HG03280 (cell line): Measurements from ENCODE around the gene ZNF3.

Experiments
- ATAC-seq: cut with Tn5 transposase; IDR thresholded peaks from one replicate; pipeline ENCODE4 v1.9.1; 2021; ENCODE audit warnings: mild to moderate bottlenecking, moderate library complexity; ENCODE audit not compliant: unreplicated experiment

Gene ZNF3

DNA sequence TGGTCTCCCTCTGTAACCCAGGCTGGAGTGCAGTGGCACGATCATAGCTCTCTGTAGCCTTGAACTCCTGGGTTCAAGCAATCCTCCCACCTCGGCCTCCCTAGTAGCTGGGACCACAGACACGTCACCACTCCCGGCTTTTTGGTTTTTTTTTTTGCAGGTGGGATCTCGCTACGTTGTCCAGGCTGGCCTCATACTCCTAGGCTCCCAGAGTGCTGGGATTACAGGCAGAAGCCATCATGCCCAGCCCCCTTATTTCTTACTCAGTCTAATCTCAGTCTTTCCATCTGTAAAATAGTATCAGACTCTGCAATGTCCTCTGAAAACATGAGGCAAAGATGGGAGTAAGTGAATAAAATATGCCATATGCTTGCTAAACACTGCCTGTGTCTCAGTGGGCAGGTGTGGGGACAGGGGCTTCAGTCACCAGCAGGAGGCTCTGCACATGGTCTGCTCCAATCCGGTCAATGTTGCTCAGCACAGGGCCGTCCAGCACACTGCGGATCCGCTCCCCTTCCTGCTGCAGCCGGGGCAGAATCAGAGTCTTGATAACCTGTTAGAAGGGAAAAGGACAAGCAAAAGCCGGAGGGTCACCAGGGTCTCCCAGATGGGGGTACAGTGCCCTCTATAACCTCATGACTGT, 28.1 kb upstream of the ZNF3 start:
- no peak for ATAC-seq

DNA sequence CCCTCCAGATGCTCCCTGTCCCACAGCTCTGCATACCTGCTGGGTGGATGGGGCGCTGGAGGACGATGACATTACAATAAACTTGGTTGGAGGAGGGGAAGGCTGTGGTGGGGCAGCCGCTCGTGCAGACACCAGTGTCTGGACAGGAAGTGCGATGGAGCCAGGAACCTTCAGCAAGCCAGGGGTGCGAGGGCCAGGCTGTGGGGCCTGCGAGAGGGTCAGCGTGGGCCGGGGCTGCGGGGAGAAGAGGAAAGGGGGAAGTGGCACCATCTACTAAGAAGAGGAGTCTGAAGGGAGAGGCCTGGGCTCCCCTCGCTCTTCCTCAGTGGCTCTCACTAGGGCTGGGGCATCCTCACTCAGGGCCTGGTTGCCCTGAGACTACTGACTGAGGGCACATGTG, 26.4 kb upstream of the ZNF3 start:
- no peak for ATAC-seq

DNA sequence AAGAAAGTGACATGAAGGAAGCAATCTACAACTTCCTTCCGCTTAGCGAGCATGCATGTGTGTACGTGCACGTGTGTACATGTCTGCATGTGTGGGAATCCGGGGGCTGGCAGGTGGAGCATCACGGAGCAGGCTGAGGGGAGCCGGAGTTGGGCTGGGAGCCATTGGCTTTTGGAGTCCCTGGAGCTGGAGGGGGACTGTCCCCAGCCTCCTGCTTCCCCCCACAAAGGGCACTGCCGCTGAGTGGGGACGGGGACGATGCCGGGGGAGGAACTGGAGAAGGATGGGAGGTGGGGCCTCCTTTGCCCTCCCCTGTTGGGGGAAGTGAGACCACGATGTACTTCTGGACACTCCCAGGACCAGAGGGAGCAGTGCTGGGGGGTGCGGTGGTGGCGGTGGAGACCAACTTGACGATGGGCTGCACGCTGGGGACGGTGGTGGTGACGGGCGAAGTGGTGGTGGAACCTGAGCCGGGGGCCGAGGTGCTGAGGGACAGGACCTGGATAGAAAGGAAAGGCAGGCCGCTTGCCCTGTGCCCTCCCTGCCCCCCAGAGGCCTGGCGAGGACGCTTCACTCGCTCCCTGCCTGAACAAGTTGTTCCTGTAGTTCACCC, 25.7 kb upstream of the ZNF3 start:
- ATAC-seq: no peak

DNA sequence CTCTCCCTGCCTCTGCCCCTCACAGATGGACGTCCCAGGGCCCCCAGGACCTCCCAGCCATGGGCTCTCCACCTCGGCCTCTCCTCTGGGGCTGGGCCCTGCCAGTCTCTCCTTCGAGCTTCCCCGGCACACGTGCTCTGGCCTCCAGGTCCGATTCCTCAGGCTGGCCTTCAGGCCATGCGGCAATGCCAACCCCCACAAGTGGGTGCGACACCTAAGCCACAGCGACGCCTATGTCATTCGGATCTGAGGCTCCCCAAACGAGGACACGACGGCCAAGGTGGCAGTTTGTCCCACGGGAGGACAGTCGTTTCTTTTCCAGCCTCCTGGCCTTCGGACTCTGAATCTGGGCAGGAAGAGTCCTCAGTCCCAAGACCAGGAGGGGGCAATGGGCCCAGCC, 25.1 kb upstream of the ZNF3 start:
- ATAC-seq: no peak

GRCh38 chr7:100105534-100105933, 24.0 kb upstream of the ZNF3 start:
- no peak for ATAC-seq

DNA sequence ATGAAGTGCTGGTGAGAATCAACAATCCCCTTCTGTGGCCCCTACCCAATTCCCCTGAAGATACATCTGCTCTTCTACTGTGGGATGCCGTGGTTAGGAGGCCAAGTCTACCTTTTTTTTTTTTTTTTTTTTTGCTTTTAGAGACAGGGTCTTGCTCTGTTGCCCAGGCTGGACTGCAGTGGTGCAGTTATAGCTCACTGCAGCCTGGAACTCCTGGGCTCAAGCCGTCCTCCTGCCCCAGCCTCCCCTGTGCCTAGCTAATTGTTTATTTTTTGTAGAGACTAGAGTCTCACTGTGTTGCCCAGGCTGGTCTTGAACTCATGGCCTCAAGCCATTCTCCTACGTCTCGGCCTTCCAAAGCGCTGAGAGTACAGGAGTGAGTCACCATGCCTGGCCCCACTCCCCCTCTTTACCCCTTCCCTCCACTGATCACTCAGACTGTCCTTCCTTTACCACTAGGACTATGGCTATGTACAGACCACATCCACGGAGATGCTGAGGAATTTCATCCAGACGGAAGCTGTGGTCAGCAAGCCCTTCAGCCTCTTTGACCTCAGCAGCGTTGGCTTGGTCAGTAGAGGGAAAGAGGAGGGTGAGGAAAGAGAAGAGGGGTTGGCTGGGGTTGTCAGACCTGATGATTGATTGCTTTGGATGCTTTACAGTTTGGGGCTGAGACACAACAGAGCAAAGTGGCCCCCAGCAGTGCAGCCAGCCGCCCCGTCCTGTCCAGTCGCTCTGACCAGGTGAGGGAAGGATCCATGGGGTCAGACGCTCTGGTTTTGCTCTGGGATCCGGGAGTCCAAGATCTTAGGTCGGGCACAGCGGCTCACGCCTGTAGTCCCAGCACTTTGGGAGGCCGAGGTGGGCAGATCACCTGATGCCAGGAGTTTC, 21.7 kb upstream of the ZNF3 start:
- ATAC-seq: no peak

- ATAC-seq: peak; percentile 87
These were observed 19.7 kb upstream of the ZNF3 start, which contains the start of the genes AP4M1 and MCM7 for GRCh38 chr7:100101016-100101862. AP4M1 (plus strand) TSS chr7:100101643; CDS start chr7:100101715, 72 bp downstream. MCM7 (minus strand) TSS chr7:100101397; CDS start chr7:100101294, 103 bp downstream.

DNA sequence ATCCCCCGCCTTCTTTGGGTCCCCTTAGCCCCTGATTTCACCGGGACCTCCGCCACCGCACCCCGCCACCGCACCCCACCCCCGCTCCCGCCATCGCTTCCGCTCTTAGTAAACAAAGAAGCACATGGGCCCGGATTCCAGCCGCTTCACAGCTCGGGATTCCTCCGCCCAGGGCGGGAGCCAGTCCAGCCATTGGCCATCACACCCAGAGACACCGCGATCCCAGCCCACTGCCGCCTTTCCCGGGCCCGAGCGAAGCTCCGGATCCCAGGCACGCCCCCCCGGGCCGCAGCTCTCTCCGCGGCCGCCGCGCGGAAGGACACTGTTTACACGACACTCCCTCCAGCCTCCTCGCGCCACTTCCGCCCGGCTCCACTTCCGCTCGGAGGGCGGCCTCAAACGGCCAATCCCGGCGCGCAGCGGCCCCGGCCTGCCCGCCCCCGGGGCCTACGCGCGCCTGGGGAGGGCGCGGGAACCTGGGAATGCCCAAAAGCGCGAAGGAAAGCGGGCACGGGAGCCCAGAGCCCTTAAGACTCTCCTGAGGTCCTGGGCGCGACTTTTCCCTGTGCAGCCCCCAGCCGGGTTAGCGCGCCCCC, 19.0 kb upstream of the ZNF3 start:
- ATAC-seq: peak; percentile 73

DNA sequence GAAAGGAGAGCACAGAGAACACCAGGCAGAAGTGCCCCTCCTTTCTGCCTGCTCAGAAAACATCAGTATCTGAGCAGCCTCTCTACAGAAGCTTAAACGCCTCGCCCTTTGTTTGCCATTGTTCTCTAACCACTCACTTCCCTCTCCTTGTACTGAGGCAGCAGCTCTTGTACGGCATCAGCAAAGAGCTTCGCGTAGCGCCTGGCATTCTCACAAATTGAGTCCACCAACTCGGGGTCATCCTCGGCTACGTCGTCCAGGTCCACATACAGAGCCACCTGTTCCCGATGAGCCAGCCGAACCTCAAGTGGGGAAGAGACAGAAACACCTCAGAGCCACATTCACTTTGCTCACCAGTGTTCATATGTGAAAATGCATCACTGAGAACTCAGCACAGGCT, 17.9 kb upstream of the ZNF3 start:
- ATAC-seq: no peak

DNA sequence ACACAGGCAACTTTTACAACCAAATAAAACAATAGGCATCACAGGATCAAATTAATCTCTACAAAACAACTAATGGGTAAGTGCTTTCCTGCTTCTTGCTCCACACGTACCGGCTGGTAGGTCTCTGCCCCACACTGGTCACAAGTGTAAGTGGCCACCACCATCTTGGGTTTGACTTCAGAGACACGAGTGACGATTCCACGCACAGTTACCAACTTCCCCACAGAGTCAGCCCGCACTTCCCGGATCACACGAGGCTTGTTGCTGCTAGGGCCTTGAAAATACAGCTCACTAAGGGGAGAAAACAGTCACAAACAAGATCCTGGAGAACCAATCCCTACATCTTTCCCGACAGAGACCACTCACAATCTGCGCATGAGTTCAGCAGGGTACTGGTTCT, 17.4 kb upstream of the ZNF3 start:
- no peak for ATAC-seq

DNA sequence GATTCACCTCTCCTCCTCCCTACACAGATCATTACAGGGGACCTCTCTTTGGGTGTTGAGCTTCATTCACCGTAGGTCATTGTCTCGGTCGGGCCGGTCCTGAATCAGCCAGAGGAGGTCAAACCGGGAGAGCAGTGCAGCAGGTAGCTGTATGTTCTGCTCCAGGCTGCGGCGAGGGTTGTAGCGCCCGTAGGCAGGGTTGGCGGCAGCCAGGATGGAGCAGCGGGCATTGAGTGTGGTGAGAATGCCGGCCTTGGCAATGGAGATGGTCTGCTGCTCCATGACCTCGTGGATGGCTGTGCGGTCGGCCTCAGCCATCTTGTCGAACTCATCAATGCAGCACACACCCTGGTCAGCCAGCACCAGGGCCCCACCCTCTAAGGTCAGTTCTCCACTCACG, 14.2 kb upstream of the ZNF3 start:
- no peak for ATAC-seq

DNA sequence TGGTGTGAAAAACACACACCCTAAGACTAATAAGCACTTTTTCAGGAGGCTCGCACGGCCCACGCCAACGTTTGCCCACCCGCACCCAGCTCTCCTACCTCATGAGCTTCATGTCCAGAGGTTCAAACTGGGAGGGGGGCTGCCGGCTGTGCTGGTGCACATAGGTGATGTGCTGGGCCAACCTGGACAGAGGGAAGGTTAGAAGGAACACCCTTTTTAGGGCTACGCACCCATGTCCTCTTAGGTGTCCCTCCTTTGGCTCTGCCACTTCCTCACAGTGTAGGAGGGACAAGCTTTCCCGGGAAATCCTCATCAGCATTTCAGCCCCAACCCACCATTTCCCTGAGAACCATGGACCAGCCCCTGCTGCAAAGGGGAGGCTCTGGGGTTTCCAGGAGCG, 13.8 kb upstream of the ZNF3 start:
- ATAC-seq: no peak

DNA sequence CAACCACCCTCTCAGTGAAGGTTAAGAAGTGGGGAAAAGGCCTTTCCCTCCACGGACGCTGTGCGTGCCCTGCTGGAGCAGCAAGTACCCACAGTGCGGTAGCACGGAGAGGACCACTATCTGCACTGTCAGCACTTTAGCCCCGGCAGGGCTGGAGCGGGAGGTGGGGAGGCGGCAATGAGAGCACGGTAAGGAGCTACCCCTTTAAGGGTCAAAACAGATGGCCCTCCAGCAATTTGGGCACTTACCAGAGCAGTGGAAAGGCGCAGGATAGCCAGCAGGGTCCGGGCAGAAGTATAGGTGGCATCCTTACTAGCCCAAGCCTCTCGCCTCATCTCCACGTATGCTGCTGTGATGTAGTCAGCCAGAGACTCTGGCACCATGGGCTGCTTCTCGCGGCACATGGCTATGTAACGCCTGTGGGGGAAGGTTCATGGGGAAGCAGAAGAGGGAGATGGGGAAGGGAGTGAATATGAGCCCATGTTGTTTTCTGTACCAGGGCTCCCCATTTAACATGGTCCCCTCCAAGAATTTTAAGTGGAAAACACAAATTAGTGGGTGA, 12.5 kb upstream of the ZNF3 start:
- no peak for ATAC-seq

DNA sequence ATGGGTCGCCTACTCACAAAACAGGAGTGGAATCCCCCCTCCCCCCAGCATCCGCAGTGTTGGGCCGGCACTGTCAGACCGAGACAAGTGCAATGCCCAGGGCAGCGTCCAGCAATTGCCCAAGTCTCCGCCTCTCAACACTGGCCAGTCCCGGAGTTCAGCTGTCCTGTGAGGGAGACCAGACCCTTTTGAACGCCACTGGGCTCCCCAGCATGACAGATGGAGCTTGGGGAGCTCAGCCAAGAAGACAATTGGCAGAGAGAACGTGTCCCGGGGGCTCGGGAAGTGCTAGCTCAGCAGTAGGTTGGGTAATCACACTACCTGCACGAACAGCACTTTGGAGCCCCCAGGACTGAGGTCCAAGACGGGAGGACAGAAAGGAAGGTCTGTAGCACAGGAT, 12.0 kb upstream of the ZNF3 start:
- ATAC-seq: no peak

GRCh38 chr7:100093054-100093453, 11.5 kb upstream of the ZNF3 start:
- no peak for ATAC-seq

DNA sequence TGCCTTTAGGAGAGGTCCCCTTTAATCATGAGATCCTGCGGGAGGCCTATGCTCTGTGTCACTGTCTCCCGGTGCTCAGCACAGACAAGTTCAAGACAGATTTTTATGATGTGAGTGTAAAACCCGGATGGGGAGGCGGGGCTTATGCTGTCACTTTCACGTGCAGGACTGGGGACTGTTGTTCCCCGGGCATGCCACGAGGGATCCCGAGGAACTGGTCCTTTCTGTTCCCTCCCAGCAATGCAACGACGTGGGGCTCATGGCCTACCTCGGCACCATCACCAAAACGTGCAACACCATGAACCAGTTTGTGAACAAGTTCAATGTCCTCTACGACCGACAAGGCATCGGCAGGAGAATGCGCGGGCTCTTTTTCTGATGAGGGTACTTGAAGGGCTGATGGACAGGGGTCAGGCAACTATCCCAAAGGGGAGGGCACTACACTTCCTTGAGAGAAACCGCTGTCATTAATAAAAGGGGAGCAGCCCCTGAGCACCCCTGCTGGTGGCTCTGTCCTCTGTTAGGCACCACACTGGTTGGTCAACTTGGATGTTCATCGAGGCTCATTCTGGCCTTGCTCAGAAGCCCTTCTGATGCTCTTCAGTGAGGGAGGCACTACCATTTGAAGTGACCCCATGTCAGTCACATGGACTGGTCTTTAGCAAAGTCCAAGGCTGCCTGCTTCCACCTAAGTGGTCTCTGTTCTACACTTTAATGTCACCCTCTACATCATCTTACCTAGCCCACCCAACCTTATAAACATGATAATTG, 10.1 kb upstream of the ZNF3 start:
- ATAC-seq: no peak

DNA sequence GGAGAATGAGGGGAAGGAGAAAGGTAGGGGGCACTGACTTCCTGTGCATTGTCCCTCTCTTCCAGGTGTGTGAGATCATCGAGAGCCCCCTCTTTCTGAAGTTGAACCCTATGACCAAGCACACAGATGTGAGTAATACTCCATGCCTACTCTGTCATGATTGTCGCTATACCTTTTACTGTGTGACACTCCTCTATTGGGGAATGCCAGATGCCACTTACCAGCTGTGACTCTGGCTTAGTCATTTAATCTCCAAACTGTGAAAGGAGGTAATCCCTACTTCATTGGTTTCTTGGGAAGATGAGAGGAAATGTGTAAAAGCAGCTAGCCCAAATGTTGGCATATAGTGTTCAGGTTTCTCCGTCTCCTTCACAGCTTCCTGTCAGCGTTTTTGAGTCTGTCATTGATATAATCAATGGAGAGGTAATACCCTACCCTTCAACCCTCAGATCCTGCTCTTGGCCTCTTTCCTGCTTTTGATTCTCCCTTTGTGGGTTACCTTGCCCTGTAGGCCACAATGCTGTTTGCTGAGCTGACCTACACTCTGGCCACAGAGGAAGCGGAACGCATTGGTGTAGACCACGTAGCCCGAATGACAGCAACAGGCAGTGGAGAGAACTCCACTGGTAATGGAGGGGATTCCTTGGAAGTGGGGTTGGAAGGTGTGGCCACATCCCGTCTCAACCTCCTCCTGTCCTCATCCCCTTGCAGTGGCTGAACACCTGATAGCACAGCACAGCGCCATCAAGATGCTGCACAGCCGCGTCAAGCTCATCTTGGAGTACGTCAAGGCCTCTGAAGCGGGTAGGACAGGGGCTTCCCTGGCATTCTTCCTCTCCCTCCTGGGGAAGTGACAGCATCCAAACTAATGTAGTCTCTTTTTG, 9.2 kb upstream of the ZNF3 start:
- no peak for ATAC-seq

- no peak for ATAC-seq
These were observed 8.1 kb upstream of the ZNF3 start for GRCh38 chr7:100089458-100090196.
